Measurements from ENCODE around the gene PTPRQ.

PTPRQ gene

DNA sequence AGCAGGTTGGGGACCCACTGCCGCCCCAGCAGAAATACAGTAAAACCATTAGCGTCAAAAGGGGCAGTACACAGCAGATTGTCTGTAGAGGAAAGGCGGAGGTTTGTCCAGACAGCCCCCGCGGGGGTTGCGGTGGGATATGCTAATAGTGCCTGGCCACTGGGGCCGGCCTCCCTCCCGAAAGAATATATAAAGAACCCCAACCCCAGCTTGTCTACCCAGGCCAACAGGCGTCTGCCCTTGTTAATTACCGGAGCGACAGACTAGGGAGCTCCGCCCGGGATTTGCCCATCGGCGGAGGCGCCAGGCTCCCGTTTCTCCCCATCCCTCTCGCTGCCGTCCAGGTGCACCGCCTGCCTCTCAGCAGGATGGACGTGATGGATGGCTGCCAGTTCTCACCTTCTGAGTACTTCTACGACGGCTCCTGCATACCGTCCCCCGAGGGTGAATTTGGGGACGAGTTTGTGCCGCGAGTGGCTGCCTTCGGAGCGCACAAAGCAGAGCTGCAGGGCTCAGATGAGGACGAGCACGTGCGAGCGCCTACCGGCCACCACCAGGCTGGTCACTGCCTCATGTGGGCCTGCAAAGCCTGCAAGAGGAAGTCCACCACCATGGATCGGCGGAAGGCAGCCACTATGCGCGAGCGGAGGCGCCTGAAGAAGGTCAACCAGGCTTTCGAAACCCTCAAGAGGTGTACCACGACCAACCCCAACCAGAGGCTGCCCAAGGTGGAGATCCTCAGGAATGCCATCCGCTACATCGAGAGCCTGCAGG lies 272.8 kb downstream of the PTPRQ start, which contains the start of gene MYF5:
MYF5 (plus strand) TSS at position 217 of the 774 bp plus-strand sequence; CDS start at position 369, 152 bp downstream.
- no peak within 1 kb of the TSS for H3K4me3 ChIP-seq (ENCODE audit: low read depth, low read length)
- DNase-seq (ENCODE audit: low read depth) = no peak
- TF ChIP-seq, protein P1, sequence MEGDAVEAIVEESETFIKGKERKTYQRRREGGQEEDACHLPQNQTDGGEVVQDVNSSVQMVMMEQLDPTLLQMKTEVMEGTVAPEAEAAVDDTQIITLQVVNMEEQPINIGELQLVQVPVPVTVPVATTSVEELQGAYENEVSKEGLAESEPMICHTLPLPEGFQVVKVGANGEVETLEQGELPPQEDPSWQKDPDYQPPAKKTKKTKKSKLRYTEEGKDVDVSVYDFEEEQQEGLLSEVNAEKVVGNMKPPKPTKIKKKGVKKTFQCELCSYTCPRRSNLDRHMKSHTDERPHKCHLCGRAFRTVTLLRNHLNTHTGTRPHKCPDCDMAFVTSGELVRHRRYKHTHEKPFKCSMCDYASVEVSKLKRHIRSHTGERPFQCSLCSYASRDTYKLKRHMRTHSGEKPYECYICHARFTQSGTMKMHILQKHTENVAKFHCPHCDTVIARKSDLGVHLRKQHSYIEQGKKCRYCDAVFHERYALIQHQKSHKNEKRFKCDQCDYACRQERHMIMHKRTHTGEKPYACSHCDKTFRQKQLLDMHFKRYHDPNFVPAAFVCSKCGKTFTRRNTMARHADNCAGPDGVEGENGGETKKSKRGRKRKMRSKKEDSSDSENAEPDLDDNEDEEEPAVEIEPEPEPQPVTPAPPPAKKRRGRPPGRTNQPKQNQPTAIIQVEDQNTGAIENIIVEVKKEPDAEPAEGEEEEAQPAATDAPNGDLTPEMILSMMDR (IDR thresholded peaks at IDR 0.05; ENCODE audit: insufficient read depth, low read depth, low read length, missing control alignments) = no peak

DNA sequence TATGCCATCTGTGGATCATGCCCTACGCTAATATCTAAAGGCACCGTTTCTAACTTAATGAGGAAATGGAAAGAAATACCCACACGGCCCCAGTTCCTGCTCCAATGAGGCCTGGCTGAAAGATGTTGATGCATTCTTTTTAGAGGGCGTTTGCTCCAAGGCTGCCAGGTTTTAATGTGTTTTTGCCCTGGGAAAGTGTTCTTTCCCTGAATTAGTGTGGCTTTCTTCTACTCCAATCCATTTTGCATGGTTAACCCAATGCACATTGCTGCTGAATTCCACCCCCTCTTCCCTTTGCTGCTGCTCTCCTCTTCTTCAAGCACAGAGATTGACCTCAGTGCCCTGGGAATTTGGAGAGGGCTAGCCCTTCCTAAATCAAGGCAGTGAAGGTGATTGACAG lies 273.8 kb downstream of the PTPRQ start:
- no peak for DNase-seq (ENCODE audit: low read depth)
- TF ChIP-seq, protein P1 (IDR thresholded peaks at IDR 0.05; ENCODE audit: insufficient read depth, low read depth, low read length, missing control alignments) = no peak

DNA sequence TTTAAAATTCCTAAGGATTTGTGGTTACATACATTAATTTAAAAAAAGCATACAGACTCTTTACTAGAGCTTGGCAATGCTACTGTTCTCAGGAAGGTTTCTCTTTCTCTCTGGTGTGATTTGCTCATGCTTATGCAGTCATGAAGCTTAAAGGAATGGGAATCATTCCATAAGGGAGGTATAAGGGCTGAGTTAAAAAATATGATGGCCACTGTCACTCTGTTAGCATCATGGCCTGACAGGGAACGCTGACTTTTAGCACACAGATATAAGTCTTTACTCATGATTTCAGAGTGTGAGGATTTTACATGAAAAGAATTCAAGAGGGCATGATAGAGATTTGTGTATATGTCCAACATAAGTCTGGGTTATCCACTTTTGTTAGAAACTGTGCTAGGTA lies 276.5 kb downstream of the PTPRQ start:
- TF ChIP-seq, protein P1 (IDR thresholded peaks at IDR 0.05; ENCODE audit: insufficient read depth, low read depth, low read length, missing control alignments) = no peak
- H3K4me3 ChIP-seq (ENCODE audit: low read depth, low read length) = no peak overlapping the region
- DNase-seq (ENCODE audit: low read depth) = no peak

More for the DNA sequence above, 273.8 kb downstream of the PTPRQ start:
- no peak overlapping the region for H3K4me3 ChIP-seq (ENCODE audit: low read depth, low read length)

DNA sequence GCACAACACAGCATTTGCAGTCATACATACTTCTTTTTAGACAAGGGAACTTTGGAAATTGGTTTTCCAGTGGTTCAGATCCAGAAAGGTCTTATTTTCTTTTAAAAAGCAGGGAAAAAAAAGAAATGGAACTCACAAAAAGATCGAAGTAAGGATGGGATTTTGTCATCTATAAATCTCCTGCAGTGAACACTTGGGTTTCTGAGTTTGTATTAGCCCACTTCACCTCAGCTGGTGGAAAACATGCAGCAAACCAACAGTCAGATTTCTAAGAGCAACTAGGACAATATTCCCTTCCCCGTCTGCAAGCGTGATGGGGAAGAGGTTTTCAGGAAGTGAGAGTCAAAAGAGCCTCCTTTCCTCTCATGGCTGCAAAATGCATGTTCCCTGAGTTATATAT lies 277.3 kb downstream of the PTPRQ start:
- TF ChIP-seq, protein P1 (IDR thresholded peaks at IDR 0.05; ENCODE audit: insufficient read depth, low read depth, low read length, missing control alignments) = no peak
- H3K4me3 ChIP-seq (ENCODE audit: low read depth, low read length) = no peak overlapping the region
- DNase-seq (ENCODE audit: low read depth) = no peak

Data from GM12865 (cell line).